ENCODE results near the gene GNG7. TPM values are rescaled to one million over a fixed set of nuclear protein-coding genes. Genes with fewer than 3 reads are reported as not detected.
A peak's percentile ranks its signal among the peaks of the same experiment; 100 is the strongest.

The GNG7 gene
- polyA plus RNA-seq, 1 experiment = 0.57 TPM

- no peak for TF ChIP-seq CTCF (IDR thresholded peaks at IDR 0.05; ENCODE audit: low read depth, low read length)
- Histone ChIP-seq H3K27ac (ENCODE audit: low read depth, low read length) (no peak overlapping the region), H3K4me3 (ENCODE audit: low read depth, low read length) (no peak overlapping the region), H3K9me3 (ENCODE audit: control insufficient read depth, insufficient read depth, low read length) (peaks cover 3% of the 10 kb centered on the region; the same call in 1 of the 2 replicates), H3K27me3 (ENCODE audit: control insufficient read depth, insufficient read depth, low read length) (no peaks in the 10 kb centered on the region)
- no peak for DNase-seq (ENCODE audit: low read depth, low spot score)
- CTCF ChIA-PET = interaction anchor here (1.3 kb wide), 1 partner anchor 96 kb away, joined by 4 read pairs; no protein-coding TSS in a partner anchor
- POLR2A ChIA-PET = no interaction called here
Observed at GRCh38 chr19:2744113-2744512, 41.6 kb upstream of the GNG7 start.

GRCh38 chr19:2743099-2743498 is 40.6 kb upstream of the GNG7 start:
- no peak for DNase-seq (ENCODE audit: low read depth, low spot score)
- peaks cover 3% of the 10 kb centered on the region; the same call in 1 of the 2 replicates for H3K9me3 ChIP-seq (ENCODE audit: control insufficient read depth, insufficient read depth, low read length)
- H3K27me3 ChIP-seq (ENCODE audit: control insufficient read depth, insufficient read depth, low read length) = no peaks in the 10 kb centered on the region
- H3K27ac ChIP-seq (ENCODE audit: low read depth, low read length) = no peak overlapping the region
- CTCF ChIA-PET = interaction anchor here (1.3 kb wide), 1 partner anchor 95 kb away, joined by 4 read pairs; no protein-coding TSS in a partner anchor
- TF ChIP-seq CTCF (IDR thresholded peaks at IDR 0.05; ENCODE audit: low read depth, low read length) = no peak
- POLR2A ChIA-PET = no interaction called here
- H3K4me3 ChIP-seq (ENCODE audit: low read depth, low read length) = no peak overlapping the region

GRCh38 chr19:2740314-2740656 is 37.8 kb upstream of the GNG7 start:
- no peak for TF ChIP-seq CTCF (IDR thresholded peaks at IDR 0.05; ENCODE audit: low read depth, low read length)
- DNase-seq (ENCODE audit: low read depth, low spot score) = no peak
- H3K27ac ChIP-seq (ENCODE audit: low read depth, low read length) = no peak overlapping the region
- CTCF ChIA-PET = no interaction called here
- POLR2A ChIA-PET = no interaction called here
- H3K27me3 ChIP-seq (ENCODE audit: control insufficient read depth, insufficient read depth, low read length) = no peaks in the 10 kb centered on the region
- H3K9me3 ChIP-seq (ENCODE audit: control insufficient read depth, insufficient read depth, low read length) = peaks cover 13% of the 10 kb centered on the region
- no peak overlapping the region for H3K4me3 ChIP-seq (ENCODE audit: low read depth, low read length)

GRCh38 chr19:2739602-2740313 is 37.3 kb upstream of the GNG7 start, which contains the start of gene SLC39A3:
Gene SLC39A3 (minus strand): TSS chr19:2740017. CDS start chr19:2737257, 2,760 bp downstream.
- TF ChIP-seq CTCF (IDR thresholded peaks at IDR 0.05; ENCODE audit: low read depth, low read length) = peak; percentile 19
- H3K27ac ChIP-seq (ENCODE audit: low read depth, low read length) = no peak within 1 kb of the TSS

DNA sequence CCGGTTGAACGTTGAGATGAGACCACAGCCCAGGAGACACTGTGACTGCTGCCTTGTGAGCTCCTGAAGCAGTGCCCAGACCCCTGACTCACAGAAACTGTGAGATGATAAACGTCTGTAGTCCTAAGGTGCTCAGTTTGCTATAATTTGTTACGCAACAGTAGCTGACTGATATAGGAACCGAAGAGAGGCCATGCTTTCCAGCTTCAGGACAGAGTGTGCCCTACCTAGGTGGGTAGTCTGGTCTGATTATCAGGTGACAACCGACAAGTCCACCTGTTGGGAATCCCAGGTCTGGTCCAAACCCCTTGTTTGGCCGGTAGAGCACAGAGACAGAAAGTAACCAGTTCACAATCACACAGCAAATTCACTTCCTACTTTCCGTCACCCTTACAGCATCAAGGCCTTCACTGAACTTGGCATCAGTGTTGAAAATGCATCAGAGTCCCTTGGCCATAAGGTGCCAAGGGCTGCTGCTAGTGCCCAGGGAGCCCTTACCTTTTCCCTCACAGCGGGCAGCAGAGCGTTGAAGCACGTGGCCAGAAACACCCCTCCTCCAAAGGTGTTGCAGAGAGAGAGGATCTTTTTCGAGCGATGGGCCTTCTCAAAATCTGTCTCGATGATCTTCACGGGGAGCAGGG is 34.2 kb upstream of the GNG7 start:
- no peaks in the 10 kb centered on the region for H3K27me3 ChIP-seq (ENCODE audit: control insufficient read depth, insufficient read depth, low read length)
- DNase-seq (ENCODE audit: low read depth, low spot score) = no peak
- H3K9me3 ChIP-seq (ENCODE audit: control insufficient read depth, insufficient read depth, low read length) = peaks cover 13% of the 10 kb centered on the region
- CTCF ChIA-PET = no interaction called here
- POLR2A ChIA-PET = interaction anchor here (0.6 kb wide), 1 partner anchor 193 kb away, joined by 3 read pairs; no protein-coding TSS in a partner anchor
- no peak for TF ChIP-seq CTCF (IDR thresholded peaks at IDR 0.05; ENCODE audit: low read depth, low read length)
- no peak overlapping the region for H3K4me3 ChIP-seq (ENCODE audit: low read depth, low read length)
- H3K27ac ChIP-seq (ENCODE audit: low read depth, low read length) = no peak overlapping the region

More at GRCh38 chr19:2739602-2740313, 37.3 kb upstream of the GNG7 start, which contains the start of gene SLC39A3:
- peak within 1 kb of the TSS; percentile 97 for H3K4me3 ChIP-seq (ENCODE audit: low read depth, low read length)
- ChIA-PET CTCF (interaction anchor here (2.5 kb wide), 1 partner anchor 9 kb away, joined by 9 read pairs; no protein-coding TSS in a partner anchor), POLR2A (no interaction called here)
- peaks cover 13% of the 10 kb centered on the region for H3K9me3 ChIP-seq (ENCODE audit: control insufficient read depth, insufficient read depth, low read length)
- H3K27me3 ChIP-seq (ENCODE audit: control insufficient read depth, insufficient read depth, low read length) = no peaks in the 10 kb centered on the region
- DNase-seq (ENCODE audit: low read depth, low spot score) = peak; percentile 98
